Osteoblast (primary cell): ENCODE results near the gene AUTS2. TPM values are rescaled to one million over a fixed set of nuclear protein-coding genes. Genes with fewer than 3 reads are reported as not detected.
A peak's percentile ranks its signal among the peaks of the same experiment; 100 is the strongest.

Experiments used
- DNase-seq: peaks from one replicate; pipeline ENCODE4 v3.0.0; 2011; ENCODE audit warnings: low spot score, mixed read lengths; ENCODE audit not compliant: insufficient read length; ENCODE audit errors: missing footprints
- H2AFZ ChIP-seq: 2 replicates; pipeline ENCODE4 v1.6.0; 2011; ENCODE audit warnings: mild to moderate bottlenecking, low read length
- H3K27ac ChIP-seq: 2 replicates; pipeline ENCODE4 v1.5.1; 2011; ENCODE audit warnings: mild to moderate bottlenecking, low read depth, low read length, moderate library complexity
- H3K27me3 ChIP-seq: 2 replicates; pipeline ENCODE4 v1.6.0; 2012; ENCODE audit warnings: mild to moderate bottlenecking, control low read depth, inconsistent platforms, low read length, moderate library complexity; ENCODE audit not compliant: insufficient read depth
- H3K36me3 ChIP-seq: 2 replicates; pipeline ENCODE4 v1.5.1; 2011; ENCODE audit warnings: mild to moderate bottlenecking, low read length, control low read depth, moderate library complexity; ENCODE audit not compliant: insufficient read depth
- H3K4me1 ChIP-seq: 2 replicates; pipeline ENCODE4 v1.5.1; 2011; ENCODE audit warnings: mild to moderate bottlenecking, low read length, control low read depth, moderate library complexity; ENCODE audit not compliant: insufficient read depth
- H3K4me2 ChIP-seq: 2 replicates; pipeline ENCODE4 v1.6.0; 2011; ENCODE audit warnings: mild to moderate bottlenecking, low read length; ENCODE audit not compliant: insufficient read depth
- H3K4me3 ChIP-seq: fragments of 200-600 bp; sonication (generic); 3 replicates; pipeline ENCODE4 v1.5.1; 2012; ENCODE audit warnings: mild to moderate bottlenecking, low read length, inconsistent platforms; ENCODE audit not compliant: insufficient read depth
- H3K79me2 ChIP-seq: 2 replicates; pipeline ENCODE4 v1.6.0; 2012; ENCODE audit warnings: mild to moderate bottlenecking, low read length, control low read depth, inconsistent platforms; ENCODE audit not compliant: insufficient read depth
- H3K9me3 ChIP-seq: 2 replicates; pipeline ENCODE4 v1.5.1; 2011; ENCODE audit warnings: low read depth, low read length, control low read depth
- H4K20me1 ChIP-seq: 2 replicates; pipeline ENCODE4 v1.6.0; 2012; ENCODE audit warnings: mild to moderate bottlenecking, low read length, control low read depth; ENCODE audit not compliant: insufficient read depth
- total RNA-seq: library from RNA; depleted of rRNA; stranded (reverse); fragments of >200 nt; gene quantifications from 2 replicates; pipeline ENCODE4 v1.2.3, GENCODE V29; 2012
- TF ChIP-seq, protein P1 (sequence below): IDR thresholded peaks from 2 replicates; pipeline ENCODE4 v1.5.1; 2011; ENCODE audit warnings: mild to moderate bottlenecking, low read depth, low read length, moderate library complexity; ENCODE audit errors: extremely low read depth

Gene AUTS2
- total RNA-seq, 1 donor: 15.2 TPM

DNA sequence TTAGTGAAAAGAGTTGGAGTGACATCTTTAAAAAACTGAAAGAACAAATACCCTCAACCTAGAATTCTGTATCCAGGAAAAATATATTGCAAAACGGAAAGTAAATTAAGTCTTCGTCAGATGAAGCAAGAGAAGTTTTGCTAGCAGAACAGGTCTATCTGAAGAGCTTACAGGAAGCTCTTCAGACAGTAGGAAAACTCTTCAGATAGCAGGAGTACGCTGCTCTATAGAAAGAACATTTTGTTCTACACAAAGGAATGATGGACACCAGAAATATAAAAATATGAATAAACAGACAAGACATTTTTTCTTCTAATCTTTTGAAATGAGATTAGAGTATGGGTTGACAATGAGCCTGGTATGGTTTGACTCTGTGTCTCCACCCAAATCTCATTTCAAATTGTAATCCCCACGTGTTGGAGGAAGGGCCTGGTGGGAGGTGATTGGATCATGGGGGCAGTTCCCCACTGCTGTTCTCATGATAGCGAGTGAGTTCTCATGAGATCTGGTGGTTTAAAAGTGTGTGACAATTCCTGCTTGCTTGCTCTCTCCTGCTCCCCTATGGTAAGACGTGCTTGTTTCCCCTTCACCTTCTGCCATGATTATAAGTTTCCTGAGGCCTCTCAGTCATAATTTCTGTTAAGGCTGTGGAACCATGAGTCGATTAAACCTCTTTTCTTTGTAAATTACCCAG lies 567.3 kb downstream of the AUTS2 start:
- Histone ChIP-seq H4K20me1 (no peaks in the 10 kb centered on the region), H3K9me3 (no peaks in the 10 kb centered on the region), H3K4me2 (no peak overlapping the region), H3K27ac (no peak overlapping the region), H3K27me3 (no peaks in the 10 kb centered on the region), H3K4me1 (no peaks in the 10 kb centered on the region), H3K79me2 (no peaks in the 10 kb centered on the region), H3K4me3 (no peak overlapping the region), H3K36me3 (no peaks in the 10 kb centered on the region), H2AFZ (no peak overlapping the region)
- no peak for DNase-seq
- TF ChIP-seq, protein P1, sequence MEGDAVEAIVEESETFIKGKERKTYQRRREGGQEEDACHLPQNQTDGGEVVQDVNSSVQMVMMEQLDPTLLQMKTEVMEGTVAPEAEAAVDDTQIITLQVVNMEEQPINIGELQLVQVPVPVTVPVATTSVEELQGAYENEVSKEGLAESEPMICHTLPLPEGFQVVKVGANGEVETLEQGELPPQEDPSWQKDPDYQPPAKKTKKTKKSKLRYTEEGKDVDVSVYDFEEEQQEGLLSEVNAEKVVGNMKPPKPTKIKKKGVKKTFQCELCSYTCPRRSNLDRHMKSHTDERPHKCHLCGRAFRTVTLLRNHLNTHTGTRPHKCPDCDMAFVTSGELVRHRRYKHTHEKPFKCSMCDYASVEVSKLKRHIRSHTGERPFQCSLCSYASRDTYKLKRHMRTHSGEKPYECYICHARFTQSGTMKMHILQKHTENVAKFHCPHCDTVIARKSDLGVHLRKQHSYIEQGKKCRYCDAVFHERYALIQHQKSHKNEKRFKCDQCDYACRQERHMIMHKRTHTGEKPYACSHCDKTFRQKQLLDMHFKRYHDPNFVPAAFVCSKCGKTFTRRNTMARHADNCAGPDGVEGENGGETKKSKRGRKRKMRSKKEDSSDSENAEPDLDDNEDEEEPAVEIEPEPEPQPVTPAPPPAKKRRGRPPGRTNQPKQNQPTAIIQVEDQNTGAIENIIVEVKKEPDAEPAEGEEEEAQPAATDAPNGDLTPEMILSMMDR: no peak

DNA sequence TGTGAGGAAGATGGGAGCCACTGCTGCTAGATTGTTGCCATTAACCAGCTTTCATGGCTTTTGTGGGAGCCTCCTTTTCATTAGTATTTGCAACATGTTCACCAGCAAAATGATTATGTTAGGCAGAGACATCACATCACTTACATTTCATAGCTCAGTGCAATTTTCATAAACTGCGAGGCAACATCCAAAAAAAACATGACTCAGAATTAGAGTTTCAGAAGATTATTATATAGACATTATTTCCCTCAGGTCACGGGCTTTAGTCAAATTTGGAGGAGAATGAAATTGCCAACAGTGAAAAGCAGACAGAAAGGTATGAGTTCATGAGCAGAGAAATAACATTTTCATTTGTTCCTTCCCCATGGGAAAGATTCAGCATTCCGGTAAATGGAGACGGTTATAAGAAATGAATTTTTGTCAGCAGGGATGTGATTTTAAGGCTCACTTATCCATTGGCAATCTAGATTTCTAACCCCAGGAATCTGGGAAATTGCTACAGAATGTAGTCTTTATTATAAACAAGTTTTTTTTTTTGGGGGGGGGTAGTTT lies 573.2 kb downstream of the AUTS2 start:
- H3K9me3 ChIP-seq: no peaks in the 10 kb centered on the region
- no peaks in the 10 kb centered on the region for H3K79me2 ChIP-seq
- TF ChIP-seq, protein P1: no peak
- H2AFZ ChIP-seq: no peak overlapping the region
- no peaks in the 10 kb centered on the region for H4K20me1 ChIP-seq
- H3K27me3 ChIP-seq: no peaks in the 10 kb centered on the region
- peak overlapping the region; percentile 26 for H3K4me2 ChIP-seq
- H3K4me3 ChIP-seq: no peak overlapping the region
- H3K4me1 ChIP-seq: peaks cover 12% of the 10 kb centered on the region
- no peak overlapping the region for H3K27ac ChIP-seq
- peak; percentile 76 for DNase-seq
- no peaks in the 10 kb centered on the region for H3K36me3 ChIP-seq

DNA sequence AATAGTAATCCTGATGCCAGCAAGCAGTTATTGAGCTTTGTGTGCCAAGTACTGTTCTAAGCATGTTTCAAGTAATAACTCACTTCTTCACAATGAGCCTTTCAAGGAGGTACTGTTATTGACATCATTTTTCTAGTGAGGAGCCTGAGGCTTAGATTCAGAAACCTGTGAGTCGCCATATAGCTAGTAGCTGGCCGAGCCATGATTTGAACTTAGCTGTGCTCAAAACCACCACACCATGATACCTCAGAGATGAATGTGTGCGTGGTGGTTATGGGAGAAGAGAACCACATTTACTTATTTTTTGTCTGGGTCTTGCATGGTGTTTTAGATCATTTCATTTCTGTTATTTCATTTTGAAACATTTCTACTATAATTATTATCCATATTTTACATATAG lies 578.9 kb downstream of the AUTS2 start:
- Histone ChIP-seq H3K4me2 (peak overlapping the region; percentile 48), H3K4me3 (no peak overlapping the region), H2AFZ (no peak overlapping the region)

DNA sequence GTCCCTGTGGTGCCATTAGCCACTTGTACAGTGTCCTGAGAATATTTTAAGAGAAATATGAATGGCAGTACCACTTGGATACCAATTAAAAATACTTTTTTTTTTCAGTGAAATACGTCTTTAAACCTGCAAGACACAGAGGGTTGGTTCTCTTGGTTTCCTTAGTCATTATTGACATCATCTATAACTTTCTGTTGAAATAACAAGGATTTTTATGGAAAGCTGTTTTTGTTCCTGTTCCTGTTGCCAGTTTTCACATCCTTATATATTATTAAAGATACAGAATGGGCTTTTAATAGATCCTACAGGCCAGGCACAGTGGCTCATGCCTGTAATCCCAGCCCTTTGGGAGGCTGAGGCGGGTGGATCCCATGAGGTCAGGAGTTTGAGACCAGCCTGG lies 579.9 kb downstream of the AUTS2 start:
- peak overlapping the region; percentile 52 for H3K27ac ChIP-seq
- TF ChIP-seq, protein P1: no peak
- H3K4me3 ChIP-seq: no peak overlapping the region
- no peak overlapping the region for H2AFZ ChIP-seq
- DNase-seq: no peak
- H3K27me3 ChIP-seq: no peaks in the 10 kb centered on the region
- no peaks in the 10 kb centered on the region for H4K20me1 ChIP-seq
- peaks cover 22% of the 10 kb centered on the region for H3K4me1 ChIP-seq
- no peaks in the 10 kb centered on the region for H3K36me3 ChIP-seq
- H3K4me2 ChIP-seq: peak overlapping the region; percentile 42
- no peaks in the 10 kb centered on the region for H3K9me3 ChIP-seq
- no peaks in the 10 kb centered on the region for H3K79me2 ChIP-seq

More for the DNA sequence above, 578.9 kb downstream of the AUTS2 start:
- DNase-seq: no peak
- Histone ChIP-seq H3K27ac (peak overlapping the region; percentile 64), H4K20me1 (no peaks in the 10 kb centered on the region), H3K27me3 (no peaks in the 10 kb centered on the region), H3K36me3 (no peaks in the 10 kb centered on the region), H3K9me3 (no peaks in the 10 kb centered on the region), H3K4me1 (peaks cover 22% of the 10 kb centered on the region), H3K79me2 (no peaks in the 10 kb centered on the region)
- TF ChIP-seq, protein P1: no peak
